ENCODE data around the gene ROBO1. TPM values are rescaled to one million over a fixed set of nuclear protein-coding genes. Genes with fewer than 3 reads are reported as not detected.

ROBO1 gene
- total RNA-seq, 2 experiments from 2014 or later = 0.36 to 0.69 TPM

DNA sequence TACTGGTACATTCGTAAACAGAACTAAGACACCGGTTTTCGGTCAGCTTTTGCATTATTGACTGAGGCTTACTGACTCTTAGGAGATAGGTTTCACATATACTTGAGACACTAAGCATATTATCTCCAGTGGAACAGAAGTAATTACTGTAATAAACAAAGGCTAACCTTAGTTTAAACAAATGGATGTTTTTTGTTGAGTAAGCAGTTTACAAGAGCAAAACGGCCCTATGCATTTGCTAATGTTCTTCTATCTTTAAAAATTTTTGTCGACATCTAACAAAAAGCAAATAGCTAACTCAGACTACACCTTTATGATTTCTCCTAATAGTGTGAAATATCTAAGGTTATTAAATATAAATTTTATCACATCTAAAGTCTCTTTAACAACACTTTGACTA lies 664.5 kb downstream of the ROBO1 start:
- intact Hi-C loops (cut with DNase I, micrococcal nuclease) = no loop called here
- DNase-seq = no peak
- Histone ChIP-seq H3K27me3 (ENCODE audit: control insufficient read depth in 1 of 2, insufficient read depth in 2 of 2, low read length in 2 of 2) (no peaks in the 10 kb centered on the region), H3K27ac (ENCODE audit: low read depth in 1 of 2, low read length in 2 of 2) (no peak overlapping the region), H3K4me3 (ENCODE audit: low read length) (no peak overlapping the region), H3K9me3 (ENCODE audit: control insufficient read depth in 1 of 2, insufficient read depth in 1 of 2, low read length in 2 of 2) (no peaks in the 10 kb centered on the region), H3K4me1 (ENCODE audit: insufficient read depth, low read length) (no peaks in the 10 kb centered on the region), H3K36me3 (ENCODE audit: insufficient read depth, low read length) (no peaks in the 10 kb centered on the region)
- ChIA-PET POLR2A (no interaction called here), CTCF (no interaction called here)
- TF ChIP-seq, protein P1, sequence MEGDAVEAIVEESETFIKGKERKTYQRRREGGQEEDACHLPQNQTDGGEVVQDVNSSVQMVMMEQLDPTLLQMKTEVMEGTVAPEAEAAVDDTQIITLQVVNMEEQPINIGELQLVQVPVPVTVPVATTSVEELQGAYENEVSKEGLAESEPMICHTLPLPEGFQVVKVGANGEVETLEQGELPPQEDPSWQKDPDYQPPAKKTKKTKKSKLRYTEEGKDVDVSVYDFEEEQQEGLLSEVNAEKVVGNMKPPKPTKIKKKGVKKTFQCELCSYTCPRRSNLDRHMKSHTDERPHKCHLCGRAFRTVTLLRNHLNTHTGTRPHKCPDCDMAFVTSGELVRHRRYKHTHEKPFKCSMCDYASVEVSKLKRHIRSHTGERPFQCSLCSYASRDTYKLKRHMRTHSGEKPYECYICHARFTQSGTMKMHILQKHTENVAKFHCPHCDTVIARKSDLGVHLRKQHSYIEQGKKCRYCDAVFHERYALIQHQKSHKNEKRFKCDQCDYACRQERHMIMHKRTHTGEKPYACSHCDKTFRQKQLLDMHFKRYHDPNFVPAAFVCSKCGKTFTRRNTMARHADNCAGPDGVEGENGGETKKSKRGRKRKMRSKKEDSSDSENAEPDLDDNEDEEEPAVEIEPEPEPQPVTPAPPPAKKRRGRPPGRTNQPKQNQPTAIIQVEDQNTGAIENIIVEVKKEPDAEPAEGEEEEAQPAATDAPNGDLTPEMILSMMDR (IDR thresholded peaks at IDR 0.05) = no peak
- no peak for ATAC-seq (ENCODE audit: poor library complexity)
- no peaks in the 10 kb centered on the region for H3K27me3 Mint-ChIP-seq
- no peaks in the 10 kb centered on the region for H3K36me3 Mint-ChIP-seq (ENCODE audit: low read depth)
- peaks cover 3% of the 10 kb centered on the region for H3K9me3 Mint-ChIP-seq
- no peak overlapping the region for H3K4me3 Mint-ChIP-seq
- H3K27ac Mint-ChIP-seq = no peak overlapping the region
- no peaks in the 10 kb centered on the region for H3K4me1 Mint-ChIP-seq (ENCODE audit: low read depth)

DNA sequence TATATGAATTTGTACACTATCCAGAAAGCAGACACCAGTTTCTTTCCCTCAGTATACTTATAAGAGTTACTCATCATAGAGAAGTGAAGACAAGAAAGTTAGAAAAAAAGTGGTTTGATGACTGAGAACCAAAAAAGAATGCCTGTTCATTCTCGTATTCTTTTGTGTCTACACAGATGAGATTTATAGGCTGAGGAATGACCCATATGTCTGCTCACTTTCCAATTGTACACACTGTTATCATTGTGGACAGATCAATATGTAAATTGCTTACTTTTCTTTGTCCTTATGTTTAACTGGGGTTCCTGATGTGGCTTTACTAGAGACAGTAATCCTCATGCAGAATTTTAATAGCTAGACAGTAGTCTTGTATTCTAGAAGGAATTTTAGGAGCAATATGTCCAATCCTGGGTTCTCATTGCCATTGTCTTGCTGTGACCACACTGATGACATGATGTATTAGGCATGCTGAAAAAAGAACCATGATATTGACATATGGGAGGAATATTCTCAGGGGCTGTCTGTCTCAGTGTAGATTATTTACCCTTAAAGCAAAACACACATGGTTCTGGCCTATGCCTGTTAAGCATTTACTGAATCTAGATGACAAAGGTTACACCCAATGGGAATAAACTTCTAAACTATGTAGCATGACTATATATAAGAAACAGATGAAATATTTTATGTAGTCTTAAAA lies 669.7 kb downstream of the ROBO1 start:
- Mint-ChIP-seq H3K4me3 (no peak overlapping the region), H3K27ac (no peak overlapping the region), H3K27me3 (no peaks in the 10 kb centered on the region), H3K4me1 (ENCODE audit: low read depth) (no peaks in the 10 kb centered on the region), H3K36me3 (ENCODE audit: low read depth) (no peaks in the 10 kb centered on the region), H3K9me3 (peaks cover 4% of the 10 kb centered on the region)
- H3K9me3 ChIP-seq (ENCODE audit: control insufficient read depth in 1 of 2, insufficient read depth in 1 of 2, low read length in 2 of 2) = no peaks in the 10 kb centered on the region
- no peak overlapping the region for H3K27ac ChIP-seq (ENCODE audit: low read depth in 1 of 2, low read length in 2 of 2)
- no peak for DNase-seq
- H3K36me3 ChIP-seq (ENCODE audit: insufficient read depth, low read length) = no peaks in the 10 kb centered on the region
- H3K4me1 ChIP-seq (ENCODE audit: insufficient read depth, low read length) = no peaks in the 10 kb centered on the region
- POLR2A ChIA-PET = no interaction called here
- H3K27me3 ChIP-seq (ENCODE audit: control insufficient read depth in 1 of 2, insufficient read depth in 2 of 2, low read length in 2 of 2) = no peaks in the 10 kb centered on the region
- ATAC-seq (ENCODE audit: poor library complexity) = no peak
- intact Hi-C loops (cut with DNase I, micrococcal nuclease) = no loop called here
- no peak overlapping the region for H3K4me3 ChIP-seq (ENCODE audit: low read length)
- CTCF ChIA-PET = no interaction called here
- TF ChIP-seq, protein P1 (IDR thresholded peaks at IDR 0.05) = no peak

DNA sequence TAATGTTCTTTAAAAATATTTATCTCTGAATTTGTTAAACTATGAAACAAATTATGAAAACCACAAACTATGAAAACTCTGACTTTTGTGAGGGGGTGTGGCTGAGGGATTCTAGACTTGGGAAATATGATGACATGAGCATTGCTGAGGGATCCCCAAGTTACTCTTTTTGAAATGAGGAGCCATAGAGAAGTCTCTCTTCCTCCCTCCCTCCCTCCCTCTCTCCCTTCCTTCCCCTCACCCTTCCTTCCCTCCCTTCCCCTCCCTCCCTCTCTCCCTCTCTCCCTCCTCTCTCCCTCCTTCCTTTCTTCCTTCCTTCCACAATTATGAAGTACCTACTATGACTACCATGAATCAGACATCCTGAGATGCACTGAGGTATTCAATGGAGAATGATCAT lies 673.1 kb downstream of the ROBO1 start:
- H3K27ac ChIP-seq (ENCODE audit: low read depth in 1 of 2, low read length in 2 of 2) = no peak overlapping the region
- DNase-seq = no peak
- H3K36me3 Mint-ChIP-seq (ENCODE audit: low read depth) = no peaks in the 10 kb centered on the region
- H3K4me3 ChIP-seq (ENCODE audit: low read length) = no peak overlapping the region
- H3K4me1 ChIP-seq (ENCODE audit: insufficient read depth, low read length) = no peaks in the 10 kb centered on the region
- no peak overlapping the region for H3K27ac Mint-ChIP-seq
- H3K4me3 Mint-ChIP-seq = no peak overlapping the region
- no peaks in the 10 kb centered on the region for H3K4me1 Mint-ChIP-seq (ENCODE audit: low read depth)
- intact Hi-C loops (cut with DNase I, micrococcal nuclease) = no loop called here
- H3K27me3 Mint-ChIP-seq = no peaks in the 10 kb centered on the region
- peaks cover 9% of the 10 kb centered on the region for H3K9me3 Mint-ChIP-seq
- POLR2A ChIA-PET = no interaction called here
- H3K9me3 ChIP-seq (ENCODE audit: control insufficient read depth in 1 of 2, insufficient read depth in 1 of 2, low read length in 2 of 2) = peaks cover 0 to 6% of the 10 kb centered on the region in 2 experiments
- CTCF ChIA-PET = interaction anchor here (0.7 kb wide), 1 partner anchor 14 kb away, joined by 3 read pairs; no protein-coding TSS in a partner anchor
- TF ChIP-seq, protein P1 (IDR thresholded peaks at IDR 0.05) = no peak
- no peak for ATAC-seq (ENCODE audit: poor library complexity)
- no peaks in the 10 kb centered on the region for H3K27me3 ChIP-seq (ENCODE audit: control insufficient read depth in 1 of 2, insufficient read depth in 2 of 2, low read length in 2 of 2)
- H3K36me3 ChIP-seq (ENCODE audit: insufficient read depth, low read length) = no peaks in the 10 kb centered on the region

All from CD4-positive, alpha-beta T cell (primary cell).